HepG2 (cell line): Measurements from ENCODE around the gene MRPS5. TPM values are rescaled to one million over a fixed set of nuclear protein-coding genes. Genes with fewer than 3 reads are reported as not detected.

Experiments used
- HNF4G ChIP-seq, 2 experiments: sonication (generic) in 1 of 2; formaldehyde crosslinking in 1 of 2; IDR thresholded peaks; 2 replicates each; pipeline versions ENCODE4 v1.4.0 to v1.6.1; 2011 to 2020; ENCODE audit warnings: borderline replicate concordance in 2 of 2, low read depth in 2 of 2, mild to moderate bottlenecking in 2 of 2, low read length in 1 of 2, missing genetic modification reagents in 1 of 2, moderate library complexity in 1 of 2
- HNRNPLL ChIP-seq: fragments of 200-400 bp; formaldehyde crosslinking; IDR thresholded peaks from 2 replicates; pipeline ENCODE4 v1.6.1; 2017; ENCODE audit warnings: mild to moderate bottlenecking, low read depth, low read length; ENCODE audit not compliant: poor library complexity, severe bottlenecking
- KDM4B ChIP-seq: sonication (generic); formaldehyde crosslinking; IDR thresholded peaks from 2 replicates; pipeline ENCODE4 v1.4.0; 2020; ENCODE audit warnings: missing genetic modification reagents
- MTA1 ChIP-seq: sonication (generic); formaldehyde crosslinking; IDR thresholded peaks from 2 replicates; pipeline ENCODE4 v1.4.0; 2020; ENCODE audit warnings: missing genetic modification reagents, mild to moderate bottlenecking, borderline replicate concordance
- MXD1 ChIP-seq: sonication (generic); formaldehyde crosslinking; IDR thresholded peaks from 2 replicates; pipeline ENCODE4 v1.4.0; 2020; ENCODE audit warnings: mild to moderate bottlenecking, missing genetic modification reagents
- NONO ChIP-seq, 2 experiments: fragments of 450-650 bp in 1 of 2; sonication (generic) in 1 of 2; formaldehyde crosslinking in 1 of 2; IDR thresholded peaks in 1 of 2; conservative IDR thresholded peaks in 1 of 2; 2 replicates each; pipeline versions ENCODE4 v1.6.1 to v1.8.0; 2017 to 2022; ENCODE audit warnings: mild to moderate bottlenecking in 1 of 2, missing genetic modification reagents in 1 of 2, moderate library complexity in 1 of 2
- PAF1 ChIP-seq: IDR thresholded peaks from 2 replicates; pipeline ENCODE4 v1.6.1; 2016; ENCODE audit warnings: missing genetic modification reagents, missing compliant biosample characterization
- POLR2A ChIP-seq, 2 experiments: IDR thresholded peaks; 2 replicates each; pipeline ENCODE4 v1.6.1; 2011; ENCODE audit warnings: low read depth in 2 of 2, low read length in 2 of 2, mild to moderate bottlenecking in 1 of 2, moderate library complexity in 1 of 2; ENCODE audit not compliant: insufficient read depth in 1 of 2
- PRPF4 ChIP-seq: fragments of 200-400 bp; formaldehyde crosslinking; IDR thresholded peaks from 2 replicates; pipeline ENCODE4 v1.6.1; 2016; ENCODE audit warnings: low read length, low read depth; ENCODE audit not compliant: poor library complexity, severe bottlenecking
- RFX1 ChIP-seq: fragments of 450-650 bp; IDR thresholded peaks from 2 replicates; pipeline ENCODE4 v1.6.1; 2017
- SAP130 ChIP-seq: IDR thresholded peaks from 2 replicates; pipeline ENCODE4 v1.6.1; 2016; ENCODE audit warnings: low read depth
- ZFAT ChIP-seq: sonication (generic); formaldehyde crosslinking; conservative IDR thresholded peaks from 2 replicates; pipeline ENCODE4 v1.8.1; 2023; ENCODE audit warnings: missing genetic modification reagents, inconsistent platforms
- ZFY ChIP-seq: sonication (generic); formaldehyde crosslinking; IDR thresholded peaks from 2 replicates; pipeline ENCODE4 v1.4.0; 2020; ENCODE audit warnings: missing genetic modification reagents
- ZNF17 ChIP-seq: sonication (generic); formaldehyde crosslinking; IDR thresholded peaks from 2 replicates; pipeline ENCODE4 v1.5.0; 2020; ENCODE audit warnings: mild to moderate bottlenecking, missing genetic modification reagents
- ZNF225 ChIP-seq: sonication (generic); formaldehyde crosslinking; IDR thresholded peaks from 2 replicates; pipeline ENCODE4 v1.4.0; 2020; ENCODE audit warnings: mild to moderate bottlenecking, missing genetic modification reagents
- ZNF468 ChIP-seq: sonication (generic); formaldehyde crosslinking; IDR thresholded peaks from 2 replicates; pipeline ENCODE4 v1.8.0; 2022; ENCODE audit warnings: mild to moderate bottlenecking, moderate library complexity, missing genetic modification reagents
- ZNF572 ChIP-seq: sonication (generic); formaldehyde crosslinking; IDR thresholded peaks from 2 replicates; pipeline ENCODE4 v1.5.1; 2020; ENCODE audit warnings: mild to moderate bottlenecking, missing genetic modification reagents
- ZNF691 ChIP-seq: sonication (generic); formaldehyde crosslinking; IDR thresholded peaks from 2 replicates; pipeline ENCODE4 v1.4.0; 2020; ENCODE audit warnings: missing genetic modification reagents, low read depth, mild to moderate bottlenecking, borderline replicate concordance
- ZNF703 ChIP-seq: sonication (generic); formaldehyde crosslinking; IDR thresholded peaks from 2 replicates; pipeline ENCODE4 v1.5.1; 2020; ENCODE audit warnings: missing genetic modification reagents, mild to moderate bottlenecking, moderate library complexity, borderline replicate concordance
- ZNF710 ChIP-seq: sonication (generic); formaldehyde crosslinking; IDR thresholded peaks from 2 replicates; pipeline ENCODE4 v1.5.0; 2020; ENCODE audit warnings: mild to moderate bottlenecking, missing genetic modification reagents, borderline replicate concordance
- ZNF720 ChIP-seq: sonication (generic); formaldehyde crosslinking; IDR thresholded peaks from 2 replicates; pipeline ENCODE4 v1.4.0; 2020; ENCODE audit warnings: missing genetic modification reagents
- ZNF724P ChIP-seq: sonication (generic); formaldehyde crosslinking; IDR thresholded peaks from 2 replicates; pipeline ENCODE4 v1.8.0; 2022; ENCODE audit warnings: missing genetic modification reagents, borderline replicate concordance
- polyA plus RNA-seq, 8 experiments: library from polyadenylated mRNA; depleted of rRNA in 3 of 8; stranded (reverse) in 7 of 8; unstranded in 1 of 8; fragments of >200 nt; fragmentation: Illumina TruSeq in 4 of 8; extraction: Trizol in 4 of 8; gene quantifications; 2 replicates each; pipeline versions ENCODE4 v1.2.1 to v1.2.3, GENCODE V29; 2011 to 2016; ENCODE audit warnings: low read depth in 4 of 8, missing spikeins in 1 of 8, mixed read lengths in 1 of 8; ENCODE audit not compliant: insufficient read depth in 1 of 8
- total RNA-seq, 5 experiments: library from RNA; depleted of rRNA; stranded (reverse); fragments of >200 nt; fragmentation: Illumina TruSeq; extraction: Trizol; gene quantifications; 2 replicates each; pipeline ENCODE4 v1.2.3, GENCODE V29; 2016; ENCODE audit warnings: low read depth in 1 of 5
- TF ChIP-seq, protein P1 (sequence below): sonication (generic); formaldehyde crosslinking; IDR thresholded peaks from 2 replicates; pipeline ENCODE4 v1.5.0; 2020; ENCODE audit warnings: mild to moderate bottlenecking, missing genetic modification reagents, moderate library complexity

Gene MRPS5
- total and polyA plus RNA-seq, 2 of the 13 experiments (the other 11 are each of a cell fraction or from before 2014, with no cell fraction given), result 98.8 to 134 TPM

DNA sequence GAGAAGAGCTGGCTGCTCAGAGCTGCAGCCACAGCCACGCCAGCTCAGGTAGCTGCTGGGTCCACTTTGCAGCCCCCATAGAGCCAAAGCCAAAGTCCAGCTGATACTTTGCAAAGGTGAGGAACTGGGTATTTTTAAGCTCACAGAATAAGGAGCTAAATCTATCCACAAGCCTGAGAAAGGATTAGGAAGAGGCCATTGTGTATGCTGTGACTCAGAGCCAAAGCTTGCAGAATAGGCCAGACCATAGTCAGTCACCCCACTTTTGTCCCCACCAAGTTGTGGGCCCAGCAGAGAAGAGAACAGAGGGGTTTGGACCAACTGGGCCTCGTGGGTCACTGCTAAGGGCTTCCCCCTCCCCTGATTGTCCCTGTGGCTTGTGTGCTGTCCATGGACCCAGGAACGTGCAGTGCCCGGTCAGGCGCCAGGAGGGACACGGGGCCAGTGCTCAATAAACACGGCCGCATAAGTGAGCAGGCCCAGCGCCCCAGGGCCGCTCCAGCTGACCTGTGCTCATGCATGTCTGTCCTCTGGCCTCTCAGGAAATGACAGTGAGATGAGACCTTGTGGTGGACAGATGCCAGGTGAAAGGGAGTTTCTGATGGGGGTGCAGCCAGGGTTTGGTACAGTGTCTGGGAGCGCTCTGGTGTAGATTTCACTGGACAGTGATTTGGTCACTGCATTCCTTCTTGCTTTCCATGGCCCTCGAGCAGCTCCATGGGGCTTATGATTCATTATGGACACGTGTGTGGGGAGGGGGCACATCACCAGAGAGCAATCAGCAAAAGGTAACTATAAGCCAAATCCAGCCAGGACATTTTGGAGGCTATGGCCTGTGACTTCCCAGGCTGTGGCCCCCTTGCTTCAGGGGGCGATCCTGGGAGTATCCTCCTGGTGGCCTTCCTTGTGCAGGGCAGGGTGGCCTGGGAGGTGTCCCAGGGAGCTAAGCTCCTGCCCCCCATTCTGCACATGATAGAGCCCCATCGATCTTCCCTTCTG, 64.8 kb downstream of the MRPS5 start (continued):
- TF ChIP-seq ZNF691 (CRISPR knock-in tag), result peak; percentile 96
- TF ChIP-seq POLR2A (IDR thresholded peaks at IDR 0.05; ENCODE audit: insufficient read depth in 1 of 2, low read depth in 2 of 2, low read length in 2 of 2), result no peak
- TF ChIP-seq RFX1, result no peak
- TF ChIP-seq HNF4G (IDR thresholded peaks at IDR 0.05; ENCODE audit: borderline replicate concordance, low read depth, low read length), result no peak
- TF ChIP-seq HNF4G (CRISPR knock-in tag; IDR thresholded peaks at IDR 0.05; ENCODE audit: borderline replicate concordance, low read depth), result no peak
- no peak for TF ChIP-seq ZNF225
- TF ChIP-seq, protein P1, sequence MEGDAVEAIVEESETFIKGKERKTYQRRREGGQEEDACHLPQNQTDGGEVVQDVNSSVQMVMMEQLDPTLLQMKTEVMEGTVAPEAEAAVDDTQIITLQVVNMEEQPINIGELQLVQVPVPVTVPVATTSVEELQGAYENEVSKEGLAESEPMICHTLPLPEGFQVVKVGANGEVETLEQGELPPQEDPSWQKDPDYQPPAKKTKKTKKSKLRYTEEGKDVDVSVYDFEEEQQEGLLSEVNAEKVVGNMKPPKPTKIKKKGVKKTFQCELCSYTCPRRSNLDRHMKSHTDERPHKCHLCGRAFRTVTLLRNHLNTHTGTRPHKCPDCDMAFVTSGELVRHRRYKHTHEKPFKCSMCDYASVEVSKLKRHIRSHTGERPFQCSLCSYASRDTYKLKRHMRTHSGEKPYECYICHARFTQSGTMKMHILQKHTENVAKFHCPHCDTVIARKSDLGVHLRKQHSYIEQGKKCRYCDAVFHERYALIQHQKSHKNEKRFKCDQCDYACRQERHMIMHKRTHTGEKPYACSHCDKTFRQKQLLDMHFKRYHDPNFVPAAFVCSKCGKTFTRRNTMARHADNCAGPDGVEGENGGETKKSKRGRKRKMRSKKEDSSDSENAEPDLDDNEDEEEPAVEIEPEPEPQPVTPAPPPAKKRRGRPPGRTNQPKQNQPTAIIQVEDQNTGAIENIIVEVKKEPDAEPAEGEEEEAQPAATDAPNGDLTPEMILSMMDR (CRISPR knock-in tag), result peak; percentile 6; the same call in 1 of the 2 replicates
- TF ChIP-seq ZNF720 (CRISPR knock-in tag), result no peak
- TF ChIP-seq KDM4B, result no peak
- TF ChIP-seq PAF1, result no peak
- no peak for TF ChIP-seq HNRNPLL
- peak; percentile 69 for TF ChIP-seq ZFY (CRISPR knock-in tag)
- no peak for TF ChIP-seq PRPF4
- TF ChIP-seq ZNF724P (CRISPR knock-in tag), result no peak
- no peak for TF ChIP-seq ZFAT (CRISPR knock-in tag)
- TF ChIP-seq ZNF572 (CRISPR knock-in tag), result no peak
- no peak for TF ChIP-seq ZNF703 (CRISPR knock-in tag)
- TF ChIP-seq NONO (IDR thresholded peaks at IDR 0.05), result no peak
- no peak for TF ChIP-seq NONO (CRISPR knock-in tag; conservative IDR thresholded peaks at IDR 0.05)
- no peak for TF ChIP-seq MTA1 (CRISPR knock-in tag)
- no peak for TF ChIP-seq MXD1
- no peak for TF ChIP-seq ZNF468 (CRISPR knock-in tag)
- no peak for TF ChIP-seq ZNF17 (CRISPR knock-in tag)
- TF ChIP-seq SAP130, result peak; percentile 56; the same call in 1 of the 2 replicates
- 0 out of 2 replicates have a peak, but pooled peaks have one; percentile 70 for TF ChIP-seq ZNF710 (CRISPR knock-in tag)
